WI38 (cell line): ENCODE results near the gene PTGER2.

ENCODE experiments used
- H3K4me3 ChIP-seq: 2 replicates; pipeline ENCODE4 v1.5.1; 2011; ENCODE audit warnings: low read depth, mild to moderate bottlenecking, control low read depth, low read length
- CTCF ChIP-seq: IDR thresholded peaks from 2 replicates; pipeline ENCODE4 v1.5.1; 2012; ENCODE audit warnings: low read depth, mild to moderate bottlenecking, control low read depth, low read length

PTGER2 gene

DNA sequence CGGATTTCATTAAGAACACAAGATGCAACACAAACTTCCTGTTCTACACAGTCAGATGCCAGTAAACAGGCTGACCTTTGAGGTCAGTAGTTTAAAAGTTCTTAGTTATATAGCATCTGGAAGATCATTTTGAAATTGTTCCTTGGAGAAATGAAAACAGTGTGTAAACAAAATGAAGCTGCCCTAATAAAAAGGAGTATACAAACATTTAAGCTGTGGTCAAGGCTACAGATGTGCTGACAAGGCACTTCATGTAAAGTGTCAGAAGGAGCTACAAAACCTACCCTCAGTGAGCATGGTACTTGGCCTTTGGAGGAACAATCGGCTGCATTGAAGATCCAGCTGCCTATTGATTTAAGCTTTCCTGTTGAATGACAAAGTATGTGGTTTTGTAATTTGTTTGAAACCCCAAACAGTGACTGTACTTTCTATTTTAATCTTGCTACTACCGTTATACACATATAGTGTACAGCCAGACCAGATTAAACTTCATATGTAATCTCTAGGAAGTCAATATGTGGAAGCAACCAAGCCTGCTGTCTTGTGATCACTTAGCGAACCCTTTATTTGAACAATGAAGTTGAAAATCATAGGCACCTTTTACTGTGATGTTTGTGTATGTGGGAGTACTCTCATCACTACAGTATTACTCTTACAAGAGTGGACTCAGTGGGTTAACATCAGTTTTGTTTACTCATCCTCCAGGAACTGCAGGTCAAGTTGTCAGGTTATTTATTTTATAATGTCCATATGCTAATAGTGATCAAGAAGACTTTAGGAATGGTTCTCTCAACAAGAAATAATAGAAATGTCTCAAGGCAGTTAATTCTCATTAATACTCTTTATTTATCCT lies 13.5 kb downstream of the PTGER2 start:
- no peak overlapping the region; the same call in 1 of the 2 replicates for H3K4me3 ChIP-seq

GRCh38 chr14:52328276-52328675 lies 14.2 kb downstream of the PTGER2 start:
- TF ChIP-seq CTCF: no peak
- no peak overlapping the region; the same call in 1 of the 2 replicates for H3K4me3 ChIP-seq

More for the DNA sequence above, 13.5 kb downstream of the PTGER2 start:
- TF ChIP-seq CTCF: no peak

DNA sequence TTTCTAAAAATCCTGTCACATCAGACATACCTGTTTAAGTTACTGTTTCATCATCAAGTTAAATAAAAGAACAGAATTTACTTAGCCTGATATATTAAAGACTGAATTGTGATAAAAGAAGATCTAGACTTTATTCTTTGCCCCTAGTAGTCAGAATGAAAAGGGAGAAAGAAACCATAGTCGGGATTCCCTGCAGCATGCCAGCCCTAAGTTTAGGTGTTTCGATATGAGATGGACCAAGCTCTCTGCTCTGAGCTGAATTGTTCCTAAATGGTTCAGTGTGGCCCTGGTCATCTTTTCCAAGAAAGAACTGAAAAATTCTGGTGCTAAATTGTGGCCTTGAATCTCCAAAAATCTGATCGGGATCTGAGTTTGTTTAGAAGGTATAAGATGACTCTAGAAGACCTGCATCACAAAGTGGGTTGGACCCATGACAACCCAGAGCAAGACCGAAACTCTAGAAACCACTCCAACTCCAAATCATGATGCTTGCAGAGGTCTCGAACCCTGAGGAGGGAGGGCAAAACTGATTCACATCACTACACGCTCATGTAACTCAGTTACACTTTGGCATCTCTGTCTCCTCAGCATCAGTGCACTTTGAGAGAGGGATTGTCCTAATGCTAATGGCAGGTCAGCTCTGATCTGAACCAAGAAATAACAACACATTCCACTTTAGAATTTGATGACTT lies 15.7 kb downstream of the PTGER2 start:
- TF ChIP-seq CTCF: no peak

GRCh38 chr14:52332269-52332668 lies 18.2 kb downstream of the PTGER2 start:
- no peak overlapping the region for H3K4me3 ChIP-seq
- TF ChIP-seq CTCF: no peak

More for the DNA sequence above, 15.7 kb downstream of the PTGER2 start:
- no peak overlapping the region for H3K4me3 ChIP-seq

GRCh38 chr14:52333108-52333507 lies 19.0 kb downstream of the PTGER2 start:
- H3K4me3 ChIP-seq: no peak overlapping the region
- no peak for TF ChIP-seq CTCF

- H3K4me3 ChIP-seq: no peak overlapping the region
- TF ChIP-seq CTCF: no peak
Measured at GRCh38 chr14:52333823-52334657, 19.9 kb downstream of the PTGER2 start.
